Suprapubic skin (tissue), 4 donors: ENCODE data around the gene TNK2. TPM values are rescaled to one million over a fixed set of nuclear protein-coding genes. Genes with fewer than 3 reads are reported as not detected.

Experiments
- DNase-seq, 2 donors: peaks; one replicate each; pipeline ENCODE4 v3.0.0-alpha.2; 2019; ENCODE audit warnings: low spot score in 2 of 2
- H3K27ac ChIP-seq: fragments of 200-600 bp; sonication (generic); one replicate; pipeline ENCODE4 v1.5.1; 2019
- H3K27me3 ChIP-seq: fragments of 200-600 bp; sonication (generic); one replicate; pipeline ENCODE4 v1.5.1; 2019
- H3K36me3 ChIP-seq: fragments of 200-600 bp; sonication (generic); one replicate; pipeline ENCODE4 v1.5.1; 2019
- H3K4me1 ChIP-seq: fragments of 200-600 bp; sonication (generic); one replicate; pipeline ENCODE4 v1.5.1; 2019
- H3K4me3 ChIP-seq: fragments of 200-600 bp; sonication (generic); one replicate; pipeline ENCODE4 v1.5.1; 2019; ENCODE audit warnings: mild to moderate bottlenecking
- H3K9me3 ChIP-seq: fragments of 200-600 bp; sonication (generic); one replicate; pipeline ENCODE4 v1.5.1; 2019
- CTCF ChIP-seq, 2 donors: fragments of 200-600 bp in 1 of 2; fragments of 450-650 bp in 1 of 2; sonication (generic) in 1 of 2; IDR thresholded peaks; one replicate each; pipeline ENCODE4 v1.5.1; 2016 to 2019; ENCODE audit warnings: antibody characterized with exemption in 2 of 2, mild to moderate bottlenecking in 1 of 2, moderate library complexity in 1 of 2
- EP300 ChIP-seq: sonication (generic); formaldehyde crosslinking; IDR thresholded peaks from one replicate; pipeline ENCODE4 v1.6.1; 2017; ENCODE audit warnings: antibody characterized with exemption
- POLR2A ChIP-seq, 2 donors: fragments of 450-650 bp; IDR thresholded peaks; one replicate each; pipeline ENCODE4 v1.6.1; 2017; ENCODE audit warnings: antibody characterized with exemption in 2 of 2, mild to moderate bottlenecking in 2 of 2, moderate library complexity in 2 of 2
- POLR2AphosphoS5 ChIP-seq, 3 donors: sonication (generic); formaldehyde crosslinking; IDR thresholded peaks; one replicate each; pipeline ENCODE4 v1.6.1; 2017; ENCODE audit warnings: antibody characterized with exemption in 3 of 3
- WGBS: methylation state at CpG from one replicate; pipeline ENCODE4 v1.1.5; 2018; 5-methylcytosine and 5-hydroxymethylcytosine counted together
- total RNA-seq, 4 donors: library from RNA; depleted of rRNA; stranded (reverse); fragments of >200 nt; gene quantifications; one replicate each; pipeline ENCODE4 v1.1.0, GENCODE V29; 2016

The TNK2 gene
- total RNA-seq, 4 donors from 2014 or later = 52.4 to 101 (median 70.0) TPM

- DNase-seq = no peak
- TF ChIP-seq POLR2A (IDR thresholded peaks at IDR 0.05) (no peak), EP300 (no peak), POLR2AphosphoS5 (IDR thresholded peaks at IDR 0.05) (no peak), CTCF (IDR thresholded peaks at IDR 0.05) (no peak)
- 79% methylated on average over 15 of the region's 19 CpGs for WGBS
These were observed 16.8 kb downstream of the TNK2 start for GRCh38 chr3:195891431-195892104.

GRCh38 chr3:195889870-195890295 lies 18.5 kb downstream of the TNK2 start:
- no peak for DNase-seq
- no peak overlapping the region for H3K27ac ChIP-seq
- TF ChIP-seq EP300 = no peak
- TF ChIP-seq CTCF (IDR thresholded peaks at IDR 0.05) = no peak
- TF ChIP-seq POLR2AphosphoS5 (IDR thresholded peaks at IDR 0.05) = no peak
- TF ChIP-seq POLR2A (IDR thresholded peaks at IDR 0.05) = no peak
- H3K36me3 ChIP-seq = peaks cover 7% of the 10 kb centered on the region
- no peaks in the 10 kb centered on the region for H3K9me3 ChIP-seq
- no peak overlapping the region for H3K4me3 ChIP-seq
- no peaks in the 10 kb centered on the region for H3K27me3 ChIP-seq
- peaks cover 40% of the 10 kb centered on the region for H3K4me1 ChIP-seq
- 63% methylated on average over 8 of the region's 8 CpGs for WGBS

More at GRCh38 chr3:195891431-195892104, 16.8 kb downstream of the TNK2 start:
- peak overlapping the region; percentile 29 for H3K4me3 ChIP-seq
- no peaks in the 10 kb centered on the region for H3K27me3 ChIP-seq
- H3K36me3 ChIP-seq = peaks cover 6% of the 10 kb centered on the region
- no peaks in the 10 kb centered on the region for H3K9me3 ChIP-seq
- peaks cover 50% of the 10 kb centered on the region for H3K4me1 ChIP-seq
- H3K27ac ChIP-seq = no peak overlapping the region

GRCh38 chr3:195888981-195889869 lies 19.1 kb downstream of the TNK2 start:
- Histone ChIP-seq H3K27ac (no peak overlapping the region), H3K36me3 (peaks cover 13% of the 10 kb centered on the region), H3K4me1 (peaks cover 37% of the 10 kb centered on the region), H3K4me3 (no peak overlapping the region), H3K9me3 (no peaks in the 10 kb centered on the region), H3K27me3 (no peaks in the 10 kb centered on the region)
- no peak for TF ChIP-seq POLR2AphosphoS5 (IDR thresholded peaks at IDR 0.05)
- TF ChIP-seq EP300 = no peak
- TF ChIP-seq CTCF (IDR thresholded peaks at IDR 0.05) = no peak
- TF ChIP-seq POLR2A (IDR thresholded peaks at IDR 0.05) = no peak
- 91% methylated on average over 26 of the region's 26 CpGs for WGBS
- no peak for DNase-seq

- H3K27me3 ChIP-seq = no peaks in the 10 kb centered on the region
- no peak overlapping the region for H3K4me3 ChIP-seq
- peaks cover 28% of the 10 kb centered on the region for H3K4me1 ChIP-seq
- peaks cover 20% of the 10 kb centered on the region for H3K36me3 ChIP-seq
- WGBS = 92% methylated on average over 13 of the region's 18 CpGs
- H3K9me3 ChIP-seq = no peaks in the 10 kb centered on the region
- H3K27ac ChIP-seq = no peak overlapping the region
- DNase-seq = no peak
- TF ChIP-seq EP300 (no peak), CTCF (IDR thresholded peaks at IDR 0.05) (no peak), POLR2AphosphoS5 (IDR thresholded peaks at IDR 0.05) (no peak), POLR2A (IDR thresholded peaks at IDR 0.05) (no peak)
These were observed 20.0 kb downstream of the TNK2 start for GRCh38 chr3:195888311-195888761.

- H3K36me3 ChIP-seq = peaks cover 27% of the 10 kb centered on the region
- H3K4me3 ChIP-seq = no peak overlapping the region
- H3K9me3 ChIP-seq = no peaks in the 10 kb centered on the region
- peaks cover 21% of the 10 kb centered on the region for H3K4me1 ChIP-seq
- 96% methylated on average over 36 of the region's 36 CpGs for WGBS
- TF ChIP-seq POLR2AphosphoS5 (IDR thresholded peaks at IDR 0.05) (no peak), POLR2A (IDR thresholded peaks at IDR 0.05) (no peak), CTCF (IDR thresholded peaks at IDR 0.05) (no peak)
- no peak for DNase-seq
- H3K27me3 ChIP-seq = no peaks in the 10 kb centered on the region
- no peak overlapping the region for H3K27ac ChIP-seq
These were observed 20.7 kb downstream of the TNK2 start for GRCh38 chr3:195887670-195888069.
